Neural crest cell (in vitro differentiated cells): ENCODE data around the gene EEF1AKMT4. TPM values are rescaled to one million over a fixed set of nuclear protein-coding genes. Genes with fewer than 3 reads are reported as not detected.

Experiments used
- DNase-seq: peaks from one replicate; pipeline ENCODE4 v3.0.0; 2021; ENCODE audit warnings: low read depth, mixed read lengths, low spot score
- H3K27ac Mint-ChIP-seq: one replicate; pipeline ENCODE4 v1.8.0; 2021; ENCODE audit warnings: mild to moderate bottlenecking, mixed read lengths; ENCODE audit not compliant: unreplicated experiment
- H3K27me3 Mint-ChIP-seq: 2 replicates; pipeline ENCODE4 v1.8.0; 2021; ENCODE audit warnings: low read depth, mild to moderate bottlenecking, mixed read lengths
- H3K36me3 Mint-ChIP-seq: 2 replicates; pipeline ENCODE4 v1.8.0; 2021; ENCODE audit warnings: low read depth, mild to moderate bottlenecking, mixed read lengths
- H3K4me1 Mint-ChIP-seq: 2 replicates; pipeline ENCODE4 v1.8.0; 2021; ENCODE audit warnings: mixed read lengths
- H3K4me3 Mint-ChIP-seq: one replicate; pipeline ENCODE4 v1.8.0; 2021; ENCODE audit warnings: mild to moderate bottlenecking, mixed read lengths
- H3K9me3 Mint-ChIP-seq: 2 replicates; pipeline ENCODE4 v1.8.0; 2021; ENCODE audit warnings: mixed read lengths
- total RNA-seq: library from RNA; stranded (reverse); gene quantifications from 2 replicates; pipeline ENCODE4 v1.2.1, GENCODE V29; 2021
- TF ChIP-seq, protein P1 (sequence below): fragments of 200-600 bp; sonication (generic); conservative IDR thresholded peaks from 2 replicates; pipeline ENCODE4 v1.5.0; 2021; ENCODE audit warnings: antibody characterized with exemption, mild to moderate bottlenecking

EEF1AKMT4 gene
- total RNA-seq, 1 donor from 2014 or later, result 3.4 TPM

DNA sequence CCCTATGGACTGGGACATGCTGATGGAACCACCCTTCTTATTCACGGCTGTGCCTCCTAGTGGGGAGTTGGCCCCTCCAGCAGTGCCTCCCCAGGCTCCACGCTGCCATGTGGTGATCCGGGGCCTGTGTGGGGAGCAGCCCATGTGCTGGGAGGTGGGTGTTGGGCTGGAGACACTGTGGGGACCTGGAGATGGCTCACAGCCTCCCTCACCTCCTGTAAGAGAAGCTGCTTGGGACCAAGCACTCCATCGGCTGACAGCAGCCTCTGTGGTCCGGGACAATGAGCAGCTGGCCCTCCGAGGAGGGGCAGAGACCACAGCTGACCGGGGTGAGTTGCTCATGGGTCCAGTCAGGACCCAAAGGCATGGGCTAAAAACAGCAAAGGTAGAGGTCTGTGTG lies 9.8 kb upstream of the EEF1AKMT4 start:
- Mint-ChIP-seq H3K9me3 (no peaks in the 10 kb centered on the region), H3K27ac (no peak overlapping the region), H3K4me3 (peak overlapping the region; percentile 1), H3K4me1 (no peaks in the 10 kb centered on the region), H3K27me3 (peaks cover 20% of the 10 kb centered on the region), H3K36me3 (peaks cover 3% of the 10 kb centered on the region)
- TF ChIP-seq, protein P1, sequence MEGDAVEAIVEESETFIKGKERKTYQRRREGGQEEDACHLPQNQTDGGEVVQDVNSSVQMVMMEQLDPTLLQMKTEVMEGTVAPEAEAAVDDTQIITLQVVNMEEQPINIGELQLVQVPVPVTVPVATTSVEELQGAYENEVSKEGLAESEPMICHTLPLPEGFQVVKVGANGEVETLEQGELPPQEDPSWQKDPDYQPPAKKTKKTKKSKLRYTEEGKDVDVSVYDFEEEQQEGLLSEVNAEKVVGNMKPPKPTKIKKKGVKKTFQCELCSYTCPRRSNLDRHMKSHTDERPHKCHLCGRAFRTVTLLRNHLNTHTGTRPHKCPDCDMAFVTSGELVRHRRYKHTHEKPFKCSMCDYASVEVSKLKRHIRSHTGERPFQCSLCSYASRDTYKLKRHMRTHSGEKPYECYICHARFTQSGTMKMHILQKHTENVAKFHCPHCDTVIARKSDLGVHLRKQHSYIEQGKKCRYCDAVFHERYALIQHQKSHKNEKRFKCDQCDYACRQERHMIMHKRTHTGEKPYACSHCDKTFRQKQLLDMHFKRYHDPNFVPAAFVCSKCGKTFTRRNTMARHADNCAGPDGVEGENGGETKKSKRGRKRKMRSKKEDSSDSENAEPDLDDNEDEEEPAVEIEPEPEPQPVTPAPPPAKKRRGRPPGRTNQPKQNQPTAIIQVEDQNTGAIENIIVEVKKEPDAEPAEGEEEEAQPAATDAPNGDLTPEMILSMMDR, result no peak
- DNase-seq, result no peak

DNA sequence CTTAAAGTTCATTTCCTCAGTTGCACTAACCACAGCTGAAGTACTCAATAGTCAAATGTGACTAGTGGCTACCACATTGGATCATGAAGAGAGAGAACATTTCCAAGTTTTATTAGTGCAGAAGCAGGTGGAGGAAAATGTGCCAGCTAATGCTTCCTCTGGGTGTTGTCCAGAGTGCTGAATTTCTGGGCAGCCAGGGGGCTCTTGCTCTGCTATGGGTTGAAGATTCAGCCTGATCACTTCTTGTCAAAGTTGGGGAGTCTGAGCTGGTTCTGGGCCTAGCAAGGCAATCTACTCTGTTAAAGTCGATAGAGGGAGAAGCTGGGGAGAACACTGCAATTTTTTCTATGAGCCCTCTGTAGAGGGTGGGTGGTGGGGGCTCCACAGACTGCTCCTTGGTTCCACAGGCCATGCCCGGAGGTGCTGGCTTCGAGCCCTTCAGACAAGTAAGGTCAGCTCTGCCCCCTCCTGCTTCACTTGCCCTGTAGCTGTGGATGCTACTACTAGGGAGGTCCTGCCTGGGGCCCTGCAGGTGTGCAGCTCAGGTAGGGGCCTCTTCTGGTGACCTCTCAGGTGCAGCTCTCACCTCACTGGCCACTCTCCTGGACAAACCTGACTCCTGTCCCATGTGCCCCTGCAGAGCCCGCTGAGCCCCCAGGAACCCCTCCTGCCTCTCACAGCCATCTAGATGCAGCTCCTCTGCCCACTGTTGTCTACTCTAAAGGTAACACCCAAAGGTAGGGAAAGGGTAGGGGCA lies 8.9 kb upstream of the EEF1AKMT4 start:
- no peak overlapping the region for H3K27ac Mint-ChIP-seq
- H3K4me1 Mint-ChIP-seq, result no peaks in the 10 kb centered on the region
- no peak for DNase-seq
- TF ChIP-seq, protein P1, result no peak
- H3K36me3 Mint-ChIP-seq, result peaks cover 3% of the 10 kb centered on the region
- no peaks in the 10 kb centered on the region for H3K9me3 Mint-ChIP-seq
- no peak overlapping the region for H3K4me3 Mint-ChIP-seq
- H3K27me3 Mint-ChIP-seq, result peaks cover 13% of the 10 kb centered on the region

DNA sequence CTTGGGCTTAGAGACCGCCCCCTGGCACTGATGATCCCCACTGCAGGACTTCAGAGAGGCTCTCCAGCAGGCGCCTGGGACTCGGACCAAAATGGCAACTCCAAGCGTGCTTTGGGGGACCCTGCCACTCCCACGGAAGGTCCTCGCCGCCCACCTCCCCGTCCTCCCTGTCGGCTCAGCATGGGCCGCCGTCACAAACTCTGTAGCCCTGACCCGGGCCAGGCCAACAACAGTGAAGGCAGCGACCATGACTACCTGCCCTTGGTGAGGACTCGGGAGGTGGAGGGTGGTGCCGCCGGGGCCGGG lies 8.4 kb upstream of the EEF1AKMT4 start:
- no peak for DNase-seq
- Mint-ChIP-seq H3K27ac (no peak overlapping the region), H3K4me3 (no peak overlapping the region), H3K36me3 (peaks cover 3% of the 10 kb centered on the region), H3K27me3 (peaks cover 10% of the 10 kb centered on the region), H3K9me3 (no peaks in the 10 kb centered on the region), H3K4me1 (no peaks in the 10 kb centered on the region)
- TF ChIP-seq, protein P1, result no peak

DNA sequence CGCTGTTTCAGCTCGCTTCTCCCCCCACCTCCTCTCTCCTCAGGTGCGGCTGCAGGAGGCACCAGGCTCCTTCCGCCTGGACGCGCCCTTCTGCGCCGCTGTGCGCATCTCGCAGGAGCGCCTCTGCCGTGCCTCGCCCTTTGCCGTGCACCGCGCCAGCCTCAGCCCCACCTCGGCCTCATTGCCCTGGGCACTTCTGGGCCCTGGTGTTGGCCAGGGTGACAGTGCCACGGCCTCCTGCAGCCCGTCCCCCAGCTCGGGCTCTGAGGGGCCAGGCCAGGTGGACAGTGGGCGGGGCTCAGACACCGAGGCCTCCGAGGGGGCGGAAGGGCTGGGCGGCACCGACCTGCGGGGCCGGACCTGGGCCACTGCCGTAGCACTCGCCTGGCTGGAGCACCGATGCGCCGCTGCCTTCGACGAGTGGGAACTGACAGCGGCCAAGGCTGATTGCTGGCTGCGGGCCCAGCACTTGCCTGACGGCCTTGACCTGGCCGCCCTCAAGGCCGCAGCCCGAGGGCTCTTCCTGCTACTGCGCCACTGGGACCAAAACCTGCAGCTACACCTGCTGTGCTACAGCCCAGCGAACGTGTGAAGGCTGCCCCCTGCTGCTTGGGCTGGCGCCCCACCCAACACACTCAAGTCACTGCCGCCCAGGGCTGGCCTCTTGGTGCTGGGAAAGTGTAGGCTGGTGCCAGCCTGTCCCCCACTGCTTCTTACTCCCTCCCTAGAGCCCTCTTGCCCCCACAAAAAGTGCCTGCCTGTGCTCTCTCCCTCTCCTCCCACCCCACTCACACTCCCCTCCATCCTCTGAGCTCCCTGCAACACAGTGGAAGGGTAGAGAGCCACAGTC lies 7.8 kb upstream of the EEF1AKMT4 start:
- Mint-ChIP-seq H3K27ac (no peak overlapping the region), H3K36me3 (peaks cover 3% of the 10 kb centered on the region), H3K4me1 (no peaks in the 10 kb centered on the region), H3K9me3 (no peaks in the 10 kb centered on the region), H3K4me3 (no peak overlapping the region), H3K27me3 (peaks cover 10% of the 10 kb centered on the region)
- TF ChIP-seq, protein P1, result peak; percentile 49
- DNase-seq, result no peak

DNA sequence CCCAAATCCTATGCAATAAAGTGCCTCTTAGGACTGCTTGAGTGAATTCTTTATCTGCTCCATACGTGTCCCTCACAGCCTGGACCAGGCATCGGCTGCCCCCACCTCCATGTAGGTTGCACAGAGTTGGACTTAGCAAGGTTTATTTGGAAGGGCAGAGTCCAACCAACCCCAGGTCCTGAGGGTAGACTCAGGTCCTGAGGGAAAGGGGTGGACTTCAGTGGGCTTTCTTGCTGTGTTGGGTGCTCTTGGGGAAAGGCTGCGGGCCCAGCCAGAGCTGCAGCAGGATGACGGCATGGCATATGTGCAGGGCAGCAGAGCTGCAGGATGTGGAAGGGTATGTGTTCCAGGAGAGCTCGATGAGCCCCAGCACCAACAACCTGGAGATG lies 7.2 kb upstream of the EEF1AKMT4 start:
- Mint-ChIP-seq H3K27ac (no peak overlapping the region), H3K4me1 (no peaks in the 10 kb centered on the region), H3K27me3 (peaks cover 6% of the 10 kb centered on the region), H3K4me3 (no peak overlapping the region), H3K9me3 (no peaks in the 10 kb centered on the region), H3K36me3 (peaks cover 3% of the 10 kb centered on the region)
- TF ChIP-seq, protein P1, result no peak
- DNase-seq, result no peak
